Measurements from ENCODE around the gene TRMT61A.
"Not testable (repeated sequence)": the region's sequence is repeated elsewhere in the genome, so short reads cannot be mapped to it uniquely, and the experiment has no call there.

The TRMT61A gene

DNA sequence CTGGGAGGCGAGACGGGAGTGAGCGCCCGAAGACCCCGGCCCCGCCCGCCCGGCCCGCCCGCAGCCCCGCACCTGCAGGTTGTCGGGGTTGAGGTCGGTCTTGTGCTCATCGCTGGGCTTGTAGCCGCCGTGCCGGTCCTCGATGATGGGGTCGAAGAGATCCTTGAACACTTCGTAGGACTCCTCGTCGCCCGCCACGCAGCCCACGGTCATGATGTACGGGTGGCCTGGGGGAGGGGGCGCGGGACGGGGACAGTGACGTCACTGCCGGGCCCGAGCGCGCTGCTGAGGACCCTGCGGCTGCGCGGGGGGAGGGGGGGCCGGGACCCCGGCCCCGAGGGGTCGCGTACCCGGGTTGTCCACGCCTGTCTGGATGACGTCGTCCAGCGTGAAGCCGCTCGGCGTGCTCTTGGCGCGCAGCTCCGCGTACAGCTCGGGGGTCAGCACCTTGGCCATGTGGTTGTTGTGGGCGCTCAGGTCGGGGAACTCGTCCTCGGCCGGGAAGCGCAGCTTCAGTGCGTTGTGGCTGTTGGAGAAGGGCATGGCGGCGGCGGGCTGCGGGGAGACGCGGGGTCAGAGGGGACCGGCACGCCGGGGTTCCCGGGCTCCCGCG lies 6.9 kb upstream of the TRMT61A start:
- in situ Hi-C loops (cut with MboI; ENCODE audit: low sequenced_read_pairs): no loop called here

DNA sequence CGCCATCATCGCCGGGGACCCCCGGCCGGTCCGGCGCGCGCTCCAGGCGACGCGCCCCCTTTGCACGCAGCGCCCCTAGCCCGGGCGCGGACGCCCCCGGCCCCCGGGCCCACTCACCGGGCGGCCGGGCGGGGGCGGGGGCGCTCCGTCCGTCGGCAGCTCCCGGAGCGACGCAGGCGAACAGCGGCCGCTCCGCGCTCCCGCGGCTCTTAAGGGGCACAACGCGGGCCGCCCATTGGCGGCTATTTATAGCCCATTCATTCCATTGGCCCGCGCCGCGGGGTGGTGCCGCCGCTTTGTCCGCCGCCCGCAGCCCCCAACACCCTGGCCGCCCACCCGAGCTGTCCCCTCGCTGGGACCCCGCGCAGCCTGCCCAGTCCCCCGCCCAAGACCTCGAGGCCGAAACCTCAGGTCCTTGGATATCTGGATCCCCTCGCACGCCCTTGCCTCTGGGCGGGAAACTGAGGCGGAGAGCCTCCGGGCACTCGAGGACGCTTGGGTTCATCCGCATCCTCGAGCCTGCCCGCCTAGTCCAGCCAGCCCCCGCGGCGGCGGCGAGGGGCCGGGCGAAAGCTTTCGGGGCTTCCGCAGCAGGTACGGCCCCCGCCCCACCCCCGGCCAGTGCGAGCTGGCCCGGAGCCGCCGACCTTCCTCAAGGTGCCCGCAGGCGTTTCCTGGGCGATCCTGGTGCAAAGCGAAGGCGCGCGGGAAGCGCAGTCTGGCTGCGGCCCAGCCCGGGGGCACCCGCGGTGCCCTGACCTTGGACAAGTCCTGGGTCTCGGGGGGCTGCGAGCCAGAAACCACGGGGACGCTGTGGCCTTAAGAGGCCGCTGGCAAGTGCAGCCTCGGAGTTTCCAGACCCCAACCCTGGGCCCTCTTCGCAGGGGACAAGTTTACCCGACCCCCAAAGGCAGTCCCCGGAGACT lies 6.1 kb upstream of the TRMT61A start, which contains the start of gene CKB:
CKB (minus strand) TSS at position 182 of the 926 bp plus-strand sequence. CDS start 337 bp downstream, outside the sequence.
- in situ Hi-C loops (cut with MboI; ENCODE audit: low sequenced_read_pairs): no loop called here

GRCh38 chr14:103523575-103523954 lies 5.4 kb upstream of the TRMT61A start:
- in situ Hi-C loops (cut with MboI; ENCODE audit: low sequenced_read_pairs): no loop called here

- in situ Hi-C loops (cut with MboI; ENCODE audit: low sequenced_read_pairs): no loop called here
Measured at GRCh38 chr14:103524002-103524935, 4.7 kb upstream of the TRMT61A start.

- in situ Hi-C loops (cut with MboI; ENCODE audit: low sequenced_read_pairs): not testable (repeated sequence)
Measured at GRCh38 chr14:103525430-103526246, 3.4 kb upstream of the TRMT61A start.

DNA sequence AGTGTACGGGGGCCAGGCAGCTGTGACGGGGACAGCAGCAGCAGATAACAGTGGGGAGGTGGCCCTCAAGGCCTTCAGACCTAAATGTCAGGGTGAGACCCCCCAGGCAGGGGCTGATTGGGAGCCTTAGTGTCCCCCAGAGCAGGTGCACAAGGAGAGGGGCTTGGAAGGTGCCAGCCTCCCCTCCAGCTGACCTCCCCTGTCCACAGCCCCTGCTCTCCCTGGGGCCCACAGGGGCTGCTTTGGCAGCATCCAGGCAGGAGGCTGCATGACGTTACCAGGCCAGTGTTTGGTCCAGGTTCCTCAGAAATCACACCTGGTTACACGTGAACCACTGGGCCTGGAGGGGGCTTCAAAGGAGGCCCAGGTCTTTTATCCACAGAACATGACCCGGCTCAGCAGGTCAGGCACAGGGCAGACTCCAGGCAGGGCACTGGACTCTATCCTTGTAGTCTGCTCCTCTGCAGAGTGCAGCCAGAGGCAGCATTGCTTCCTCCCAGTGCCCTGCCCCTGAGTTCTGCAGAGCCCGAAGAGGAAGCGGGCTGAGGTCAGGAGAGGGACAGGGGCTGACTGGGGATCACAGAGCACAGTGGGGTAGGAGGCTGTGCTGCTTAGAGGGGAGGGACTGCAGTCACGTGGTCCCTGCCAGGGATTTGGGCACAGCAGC lies 2.6 kb upstream of the TRMT61A start:
- in situ Hi-C loops (cut with MboI; ENCODE audit: low sequenced_read_pairs): no loop called here

DNA sequence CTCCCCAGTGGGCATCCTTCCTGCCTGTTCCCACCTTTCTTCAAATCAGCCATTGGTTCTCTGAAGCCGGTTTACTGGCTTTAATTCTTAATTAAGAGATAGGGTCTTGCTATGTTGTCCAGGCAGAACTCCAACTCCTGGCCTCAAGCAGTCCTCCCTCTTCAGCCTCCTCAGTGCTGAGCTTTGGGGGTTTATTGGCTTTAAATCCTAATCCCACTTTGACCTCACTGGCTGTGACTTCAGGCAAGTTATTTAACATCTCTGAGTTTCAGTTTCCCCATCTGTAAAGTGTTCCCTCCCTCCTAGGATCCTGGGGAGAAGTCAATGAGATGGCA lies 2.1 kb upstream of the TRMT61A start:
- in situ Hi-C loops (cut with MboI; ENCODE audit: low sequenced_read_pairs): no loop called here

DNA sequence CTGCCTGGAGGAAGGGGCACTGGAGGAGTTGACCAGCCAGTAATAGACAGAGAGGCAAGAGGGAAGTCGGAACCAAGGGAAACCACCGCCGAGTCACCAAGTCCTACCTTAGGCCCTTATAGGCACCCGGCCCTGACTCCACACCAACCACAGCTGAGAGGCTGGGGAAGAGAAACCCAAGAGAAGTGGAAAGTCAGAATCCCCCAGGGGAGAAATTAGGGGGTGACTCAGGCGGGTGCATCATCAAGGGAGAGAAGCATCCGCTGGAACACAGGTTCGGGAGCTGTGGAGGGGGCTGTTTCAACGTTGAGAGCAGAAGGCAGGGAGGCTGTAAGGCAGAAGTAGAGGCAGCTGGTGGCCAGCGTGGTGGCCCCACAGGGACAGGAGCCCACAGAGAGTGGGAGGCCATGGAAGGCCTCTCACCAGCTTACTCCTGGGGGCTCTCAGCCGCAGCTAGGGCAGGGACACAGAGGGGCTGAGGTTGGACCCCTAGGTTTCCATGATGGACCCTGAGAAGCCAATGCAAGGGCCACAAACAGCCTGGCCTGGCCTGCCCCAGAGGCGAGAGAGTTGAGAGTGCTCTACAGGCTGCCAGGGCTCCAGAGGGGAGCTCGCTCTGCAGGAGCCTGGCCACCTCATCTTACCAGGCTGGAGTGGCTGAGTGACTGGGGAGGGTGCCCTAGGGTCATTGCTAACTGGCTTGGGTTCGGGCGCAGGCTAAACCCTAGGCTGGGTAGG lies 1.4 kb upstream of the TRMT61A start:
- in situ Hi-C loops (cut with MboI; ENCODE audit: low sequenced_read_pairs): no loop called here

DNA sequence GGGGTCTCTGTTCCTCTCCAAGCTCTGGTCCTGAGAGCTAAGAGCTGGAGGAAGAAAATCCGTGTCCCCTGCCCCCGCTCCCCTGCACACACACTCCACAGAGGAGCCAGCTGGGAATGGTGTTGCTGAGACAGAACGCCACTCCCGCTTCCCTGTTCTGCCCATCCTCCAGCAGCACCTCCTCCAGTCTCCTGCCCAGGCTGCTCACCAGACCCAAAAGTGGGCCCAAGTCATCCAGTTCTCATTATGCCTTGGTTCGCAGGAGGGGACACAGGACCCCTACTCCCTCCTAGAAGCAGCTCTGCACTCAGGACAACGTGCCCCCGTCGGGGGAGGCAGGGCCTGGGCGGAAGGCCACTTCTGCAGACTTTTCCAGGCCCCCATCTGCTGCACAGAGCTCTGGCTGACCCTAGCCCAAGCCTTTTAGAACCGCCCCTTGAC lies 830 bp upstream of the TRMT61A start:
- in situ Hi-C loops (cut with MboI; ENCODE audit: low sequenced_read_pairs): no loop called here

- in situ Hi-C loops (cut with MboI; ENCODE audit: low sequenced_read_pairs): no loop called here
Measured at GRCh38 chr14:103529383-103530365, 678 bp downstream of the TRMT61A start.

DNA sequence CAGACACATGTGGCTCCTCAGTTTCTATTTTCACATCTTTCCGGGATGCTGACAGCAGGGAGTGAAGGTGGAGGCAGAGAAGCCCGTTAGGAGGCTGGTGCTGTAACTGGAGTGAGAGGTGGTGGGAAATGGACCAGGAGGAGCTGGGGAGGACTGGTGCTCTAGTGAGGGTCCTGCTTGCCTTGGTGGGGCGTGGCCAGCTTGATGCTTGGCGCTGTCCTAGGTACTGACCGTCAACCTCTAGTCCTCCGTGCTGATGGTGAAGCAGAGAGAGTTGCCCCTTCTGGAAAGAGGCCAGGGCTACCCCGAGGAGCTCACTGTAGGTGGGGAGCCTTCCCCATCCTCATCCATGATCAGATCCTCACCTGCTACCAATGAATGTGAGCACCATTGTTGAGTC lies 1.4 kb downstream of the TRMT61A start:
- in situ Hi-C loops (cut with MboI; ENCODE audit: low sequenced_read_pairs): no loop called here

DNA sequence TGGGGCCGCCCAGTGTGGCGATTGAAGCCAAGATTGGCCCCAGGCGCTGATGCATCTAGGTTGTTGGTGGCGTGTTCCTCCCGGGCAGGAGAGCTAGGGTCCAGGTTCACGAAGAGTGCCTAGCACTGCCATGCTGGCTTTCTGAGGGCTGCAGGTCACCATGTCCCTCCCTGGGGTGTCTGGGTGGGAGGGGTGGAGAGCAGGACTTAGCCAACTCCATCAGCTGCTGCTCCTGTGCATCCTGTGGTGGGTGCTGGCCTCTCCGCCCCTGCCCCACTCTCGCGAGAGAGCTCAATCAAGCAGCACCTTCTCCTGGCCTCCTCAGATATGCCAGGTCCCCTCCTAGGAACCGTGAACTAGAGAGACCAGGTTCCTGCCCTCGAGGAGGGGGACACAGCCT lies 1.8 kb downstream of the TRMT61A start:
- in situ Hi-C loops (cut with MboI; ENCODE audit: low sequenced_read_pairs): no loop called here

GRCh38 chr14:103531421-103532215 lies 2.6 kb downstream of the TRMT61A start:
- in situ Hi-C loops (cut with MboI; ENCODE audit: low sequenced_read_pairs): no loop called here

- in situ Hi-C loops (cut with MboI; ENCODE audit: low sequenced_read_pairs): no loop called here
Measured at GRCh38 chr14:103532216-103533136, 3.5 kb downstream of the TRMT61A start.

DNA sequence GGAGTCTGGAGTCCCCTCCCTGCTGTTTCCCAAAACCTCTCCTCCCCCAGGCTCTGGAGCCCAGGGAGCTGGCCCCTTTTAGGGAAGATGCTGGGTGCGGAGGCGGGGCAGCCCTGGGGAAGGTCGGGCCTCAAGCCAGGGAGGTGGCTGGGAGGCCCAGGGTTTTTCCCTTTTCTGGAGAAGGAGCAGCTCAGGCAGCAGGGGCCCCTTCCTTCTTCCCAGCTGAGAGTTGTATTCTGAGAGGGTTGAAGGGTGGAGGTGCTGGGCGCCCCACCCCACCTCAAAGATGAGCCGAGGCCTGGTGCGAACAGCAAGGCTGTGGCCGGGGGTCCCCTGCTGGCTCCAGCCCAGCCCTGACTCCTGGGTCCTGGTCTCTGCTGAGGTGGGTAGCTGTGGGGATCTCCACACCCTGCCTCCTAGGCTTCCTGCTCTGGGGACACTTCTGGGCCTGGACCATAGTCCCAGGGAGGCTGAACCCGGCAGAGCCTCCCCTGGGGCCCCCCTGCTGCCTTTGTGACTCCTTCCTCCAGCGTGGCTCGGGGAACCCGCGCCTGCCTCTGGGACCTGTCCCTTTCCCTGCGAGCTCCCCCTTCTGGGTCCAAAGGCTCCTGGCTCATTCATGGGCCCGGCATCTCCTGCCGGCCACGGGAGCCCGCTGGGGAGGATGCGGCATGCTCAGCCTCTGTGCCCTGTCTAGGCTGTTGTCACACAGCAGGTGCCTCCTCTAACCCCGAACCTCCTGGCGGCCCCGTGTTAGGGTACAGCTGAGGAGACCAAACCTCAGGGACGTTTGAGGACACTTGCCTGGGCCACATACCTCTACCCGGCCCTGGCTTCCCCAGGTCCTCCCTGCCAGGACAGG lies 4.4 kb downstream of the TRMT61A start:
- in situ Hi-C loops (cut with MboI; ENCODE audit: low sequenced_read_pairs): no loop called here
